HG03066 (cell line): ENCODE measurements around the gene NDUFB8.
"Not testable (repeated sequence)": the region's sequence is repeated elsewhere in the genome, so short reads cannot be mapped to it uniquely, and the experiment has no call there.

Experiments used
- ATAC-seq: cut with Tn5 transposase; IDR thresholded peaks from one replicate; pipeline ENCODE4 v1.9.1; 2021; ENCODE audit warnings: low read depth; ENCODE audit not compliant: unreplicated experiment

NDUFB8 gene

GRCh38 chr10:100529475-100530298, at the start of gene NDUFB8:
Gene NDUFB8 (minus strand): TSS chr10:100529871. CDS start chr10:100529851, 20 bp downstream.
- ATAC-seq, result peak; percentile 71

DNA sequence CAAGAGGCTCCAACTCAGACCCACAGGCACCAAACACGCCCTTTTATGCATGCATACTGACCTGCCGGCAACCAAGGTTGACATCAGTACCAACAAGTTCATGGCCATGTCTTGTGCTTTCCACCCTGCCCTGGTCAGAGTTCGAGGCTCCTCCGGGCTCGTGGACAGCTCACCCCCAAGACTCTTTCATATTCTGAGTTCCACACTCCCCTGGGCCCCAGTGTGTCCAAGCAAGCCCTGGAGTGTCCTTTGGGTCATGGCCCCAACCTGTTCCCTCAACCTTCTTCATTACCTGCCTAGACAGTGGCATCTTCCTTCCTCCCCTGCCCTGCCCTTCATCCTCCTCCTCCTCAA, 46.6 kb upstream of the NDUFB8 start:
- no peak for ATAC-seq

- no peak for ATAC-seq
These were observed 46.1 kb upstream of the NDUFB8 start for GRCh38 chr10:100575585-100576281.

- not testable (repeated sequence) for ATAC-seq
These were observed 45.5 kb upstream of the NDUFB8 start for GRCh38 chr10:100575146-100575545.

- ATAC-seq, result no peak
These were observed 41.6 kb upstream of the NDUFB8 start for GRCh38 chr10:100571084-100571856.

- ATAC-seq, result no peak
These were observed 40.8 kb upstream of the NDUFB8 start for GRCh38 chr10:100570506-100570905.

DNA sequence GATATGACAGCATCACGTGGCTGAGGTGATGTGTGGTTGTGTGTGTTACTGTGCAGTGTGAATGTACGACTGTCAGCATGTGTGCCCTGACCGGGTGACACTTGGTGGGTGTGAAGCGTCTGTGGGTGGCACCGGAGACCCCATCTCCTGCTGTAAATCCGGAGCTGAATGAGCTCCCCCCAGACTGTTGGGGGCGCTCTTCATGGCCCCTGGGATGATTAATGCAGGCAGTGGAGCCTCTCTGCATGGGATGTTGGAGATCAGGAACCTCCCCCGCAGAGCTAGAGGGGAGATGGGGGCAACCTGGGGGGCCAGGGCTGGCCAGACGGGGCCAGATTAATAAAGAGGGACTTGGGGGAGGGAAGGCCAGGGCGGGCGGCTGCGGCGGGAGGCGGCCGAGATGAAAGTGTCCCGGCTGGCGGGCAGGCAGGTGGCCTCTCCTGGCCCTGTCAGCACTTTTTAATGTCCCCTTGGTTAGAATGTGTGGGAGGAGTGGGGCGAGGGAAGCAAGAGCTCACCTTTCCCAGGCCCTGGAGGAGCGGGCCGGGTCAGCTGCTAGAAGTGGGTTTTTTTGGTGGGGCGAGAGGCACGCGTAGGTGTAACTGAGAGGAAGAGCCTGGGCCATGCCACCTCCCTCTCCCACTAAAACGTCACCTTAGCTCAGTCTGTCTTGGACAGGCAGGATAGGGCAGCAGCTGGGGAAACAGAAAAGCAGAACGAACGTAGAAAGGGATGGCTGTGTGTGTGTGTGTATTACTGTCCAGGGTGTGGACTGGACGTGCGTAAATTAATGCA, 40.2 kb upstream of the NDUFB8 start:
- ATAC-seq, result no peak

- no peak for ATAC-seq
These were observed 39.2 kb upstream of the NDUFB8 start for GRCh38 chr10:100568912-100569311.

GRCh38 chr10:100567826-100568225, 38.2 kb upstream of the NDUFB8 start:
- no peak for ATAC-seq

DNA sequence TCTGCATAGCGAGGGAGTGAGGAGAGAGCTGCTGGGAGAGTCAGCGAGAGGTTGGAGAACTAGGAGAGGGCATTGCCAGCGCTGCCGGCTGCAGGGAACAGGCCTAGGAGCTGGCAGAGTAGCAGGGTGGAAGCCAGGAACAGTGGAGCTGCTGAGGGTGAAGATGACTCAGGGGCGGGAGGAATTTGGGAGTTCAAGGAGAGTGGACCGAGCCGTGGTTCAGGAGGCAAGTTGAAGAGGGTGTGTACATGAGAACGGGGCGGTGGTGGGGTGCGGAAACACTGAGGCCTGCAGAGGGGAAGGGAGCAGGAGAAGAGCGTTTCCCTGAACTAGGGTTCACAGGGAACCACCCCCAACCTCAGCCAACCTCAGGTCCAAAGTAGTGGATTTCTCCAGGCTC, 37.6 kb upstream of the NDUFB8 start:
- no peak for ATAC-seq

DNA sequence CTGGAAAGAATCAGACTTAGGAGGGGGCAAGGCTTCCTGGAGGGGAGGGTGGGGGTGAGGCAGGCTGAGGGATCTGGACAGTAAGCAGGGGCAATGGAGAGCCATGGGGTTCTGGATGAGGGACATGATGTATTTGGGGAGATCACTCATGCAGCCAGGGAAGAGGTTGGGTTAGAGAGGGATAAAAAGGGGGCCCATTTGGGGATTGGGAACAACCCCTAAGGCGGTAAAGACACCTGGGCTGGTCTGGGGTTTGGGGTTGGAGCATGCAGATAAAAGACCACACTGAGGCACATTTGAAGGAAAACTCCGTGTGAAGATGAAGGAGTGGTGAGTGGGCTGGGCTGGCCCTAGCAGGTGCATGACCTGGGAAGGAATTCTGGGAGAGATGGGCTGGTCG, 36.9 kb upstream of the NDUFB8 start:
- ATAC-seq, result no peak

DNA sequence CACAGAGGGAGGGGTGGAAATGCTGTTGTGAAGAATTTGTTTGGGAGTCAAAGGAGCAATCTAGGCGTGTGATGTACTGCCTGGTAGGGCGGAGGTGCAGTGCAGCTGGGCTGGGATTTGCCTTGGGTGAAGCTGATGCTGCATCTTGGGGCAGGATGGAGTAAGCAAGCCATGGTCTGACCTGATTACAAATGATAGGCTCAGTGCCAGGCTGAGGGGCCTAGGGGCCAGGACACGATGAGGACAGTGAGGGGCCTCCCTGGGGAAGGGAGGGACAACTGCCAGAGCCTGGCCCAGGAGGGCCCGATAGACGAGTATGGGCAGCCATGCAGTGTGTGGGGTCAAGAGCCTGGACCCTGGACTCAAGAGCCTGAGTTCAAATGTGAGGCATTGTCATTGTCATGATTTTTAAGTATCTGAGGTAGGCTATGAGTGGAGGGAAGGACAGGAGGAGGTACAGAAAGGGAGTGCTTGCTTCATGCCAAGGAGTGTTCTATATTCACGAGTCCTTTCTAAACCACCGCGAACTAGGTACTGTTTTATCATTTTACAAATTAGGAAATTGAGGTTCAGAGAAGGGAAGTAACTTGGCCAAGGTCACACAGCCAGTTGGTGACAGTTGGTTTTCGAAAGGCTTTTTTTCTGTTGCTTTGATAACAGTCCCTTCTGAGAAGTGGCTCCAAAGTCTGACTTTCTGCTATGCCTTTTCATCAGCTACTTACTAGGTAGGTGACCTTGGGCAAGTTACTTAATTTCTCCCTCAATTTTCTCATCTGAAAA, 35.7 kb upstream of the NDUFB8 start:
- no peak for ATAC-seq

DNA sequence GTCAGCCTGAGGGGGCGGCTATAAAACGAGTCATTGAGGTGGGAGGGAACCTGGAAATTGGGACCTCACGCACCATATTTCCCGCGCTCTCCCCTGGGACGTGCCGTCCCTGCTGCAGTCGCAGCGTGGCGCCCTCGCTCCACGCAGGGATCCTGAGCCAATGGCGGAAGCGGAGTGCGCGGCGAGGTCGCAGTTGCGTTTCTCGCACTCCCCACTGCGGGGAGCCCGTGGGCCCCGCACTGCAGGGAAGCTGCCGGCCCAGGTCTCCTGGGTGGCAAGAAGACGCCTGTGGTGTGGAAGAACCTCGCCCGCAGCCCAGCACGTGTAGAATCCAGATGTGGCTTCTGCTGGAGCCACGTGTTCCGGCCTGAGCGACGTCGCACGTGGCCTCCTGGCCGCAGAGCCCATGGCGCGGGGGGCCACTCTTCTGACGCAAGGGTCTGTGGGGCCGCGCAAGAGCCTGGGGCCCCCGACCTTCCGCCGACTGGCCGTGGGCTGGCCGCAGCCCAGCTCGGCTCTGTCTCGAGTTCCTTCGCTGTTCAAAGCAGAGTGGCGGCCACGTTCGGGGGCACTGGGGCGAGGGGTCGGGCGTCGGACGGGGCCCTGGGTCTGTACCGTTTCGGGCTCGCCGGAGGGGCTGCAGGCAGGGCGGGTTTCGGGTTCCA, 32.5 kb upstream of the NDUFB8 start:
- ATAC-seq, result peak; percentile 46

DNA sequence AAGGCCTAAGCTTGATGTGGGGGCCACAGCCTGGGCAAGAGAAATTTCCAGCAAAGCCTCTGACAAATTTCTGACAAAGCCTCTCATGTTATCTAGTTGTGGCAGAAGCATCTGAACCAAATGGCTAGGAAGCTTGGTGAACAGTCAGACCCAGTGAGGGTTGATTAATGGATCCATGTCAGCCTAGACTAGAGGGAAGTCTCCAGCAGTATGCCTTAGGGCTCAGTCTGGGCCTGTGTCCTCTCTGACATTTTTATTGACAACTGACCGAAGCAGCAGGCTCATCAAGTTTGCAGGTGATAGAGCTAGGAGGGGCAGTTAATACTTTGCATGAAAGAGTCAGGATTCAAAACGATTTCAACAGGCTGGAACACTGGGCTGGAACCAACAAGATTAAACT, 31.3 kb upstream of the NDUFB8 start:
- no peak for ATAC-seq

DNA sequence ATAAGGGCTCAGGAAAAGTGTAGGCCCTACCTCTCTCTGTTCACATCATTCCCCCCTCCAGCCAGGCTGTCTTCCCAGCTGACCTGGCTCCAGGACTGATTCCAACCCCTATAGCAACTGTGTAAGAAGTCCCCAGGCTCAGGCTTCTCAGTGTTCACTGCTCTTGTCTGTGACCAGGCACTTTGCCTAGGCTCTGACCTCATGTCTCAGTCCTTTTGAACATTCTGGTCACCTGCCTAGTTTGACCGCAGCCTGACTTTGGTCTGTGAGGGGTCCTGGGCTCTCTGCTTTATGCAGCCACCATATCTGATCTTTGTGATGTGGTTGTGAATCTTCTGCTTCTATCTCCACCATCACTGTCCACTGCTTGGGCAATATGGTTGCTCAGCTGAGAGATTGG, 30.6 kb upstream of the NDUFB8 start:
- no peak for ATAC-seq

DNA sequence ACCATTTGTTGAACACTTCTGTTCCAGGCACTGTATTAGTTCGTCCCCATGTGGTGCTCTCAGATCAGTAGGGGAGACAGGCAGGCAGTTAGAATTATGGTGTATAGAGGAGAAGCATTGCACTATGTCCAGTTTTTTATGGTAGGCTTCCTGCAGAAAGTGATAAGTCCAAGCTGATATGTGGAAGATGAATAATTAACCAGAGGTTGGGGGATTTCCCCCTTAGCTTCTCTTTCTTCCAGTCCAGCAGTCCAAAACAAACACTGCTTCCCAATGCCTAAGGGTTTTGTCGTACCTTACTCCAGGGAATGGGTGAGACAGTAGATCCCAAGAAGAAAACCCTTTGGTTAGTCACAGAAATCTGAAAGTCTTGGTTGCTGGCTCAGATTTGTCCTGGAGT, 25.2 kb upstream of the NDUFB8 start:
- no peak for ATAC-seq

GRCh38 chr10:100553929-100554328, 24.3 kb upstream of the NDUFB8 start:
- no peak for ATAC-seq

- ATAC-seq, result no peak
These were observed 22.1 kb upstream of the NDUFB8 start for GRCh38 chr10:100551738-100552137.

- ATAC-seq, result no peak
These were observed 21.5 kb upstream of the NDUFB8 start for GRCh38 chr10:100551196-100551595.
